Naive thymus-derived CD4-positive, alpha-beta T cell (primary cell): Measurements from ENCODE around the gene ARHGAP20. TPM values are rescaled to one million over a fixed set of nuclear protein-coding genes. Genes with fewer than 3 reads are reported as not detected.

Experiments used
- ATAC-seq: fragments of 150-1000 bp; cut with Tn5 transposase; 2 replicates; pipeline ENCODE4 v1.10.0; 2021; ENCODE audit warnings: mild to moderate bottlenecking, moderate library complexity
- CTCF ChIA-PET: fragments of 350-600 bp; sonication (Branson Sonifier 250); formaldehyde crosslinking; loops from one replicate; lab custom pipeline; 2021; ENCODE audit warnings: antibody characterized with exemption; lab: Charles Lee
- POLR2A ChIA-PET: fragments of 350-600 bp; sonication (Branson Sonifier 250); formaldehyde crosslinking; loops from one replicate; lab custom pipeline; 2021; ENCODE audit warnings: antibody characterized with exemption, inconsistent platforms; lab: Charles Lee
- DNase-seq, 9 donors: peaks; one replicate each; pipeline versions ENCODE4 v3.0.0 to v3.0.0-alpha.2; 2020 to 2022; ENCODE audit warnings: mixed read lengths in 1 of 9
- H3K27ac ChIP-seq: one replicate; pipeline ENCODE4 v1.7.0; 2013; ENCODE audit warnings: mild to moderate bottlenecking, low read depth, low read length, moderate library complexity
- H3K27me3 ChIP-seq, 2 donors: one replicate each; pipeline ENCODE4 v1.7.0; 2013; ENCODE audit warnings: low read length in 2 of 2, mild to moderate bottlenecking in 2 of 2, moderate library complexity in 2 of 2; ENCODE audit not compliant: control insufficient read depth in 2 of 2, insufficient read depth in 2 of 2
- H3K36me3 ChIP-seq, 3 experiments: 1 replicate in 2 of 3; 2 replicates in 1 of 3; pipeline ENCODE4 v1.7.0; 2013; ENCODE audit warnings: low read length in 3 of 3, mild to moderate bottlenecking in 3 of 3, moderate library complexity in 1 of 3; ENCODE audit not compliant: insufficient read depth in 3 of 3, control insufficient read depth in 2 of 3
- H3K4me1 ChIP-seq, 2 donors: one replicate each; pipeline ENCODE4 v1.7.0; 2013; ENCODE audit warnings: low read length in 2 of 2, mild to moderate bottlenecking in 2 of 2, moderate library complexity in 1 of 2; ENCODE audit not compliant: control insufficient read depth in 2 of 2, insufficient read depth in 2 of 2
- H3K4me3 ChIP-seq: 2 replicates; pipeline ENCODE4 v1.7.0; 2013; ENCODE audit warnings: mild to moderate bottlenecking, low read length
- H3K9me3 ChIP-seq, 3 experiments: 1 replicate in 2 of 3; 2 replicates in 1 of 3; pipeline ENCODE4 v1.7.0; 2013; ENCODE audit warnings: low read length in 3 of 3; ENCODE audit not compliant: control insufficient read depth in 2 of 3
- H3K27ac Mint-ChIP-seq, 9 donors: one replicate each; pipeline ENCODE4 v1.8.0; 2020 to 2022; ENCODE audit warnings: mixed read lengths in 9 of 9, mild to moderate bottlenecking in 8 of 9, moderate library complexity in 5 of 9, inconsistent platforms in 2 of 9
- H3K27me3 Mint-ChIP-seq, 5 donors: one replicate each; pipeline ENCODE4 v1.8.0; 2021 to 2022; ENCODE audit warnings: mixed read lengths in 5 of 5, mild to moderate bottlenecking in 1 of 5
- H3K36me3 Mint-ChIP-seq, 5 donors: one replicate each; pipeline ENCODE4 v1.8.0; 2020 to 2022; ENCODE audit warnings: mixed read lengths in 5 of 5, mild to moderate bottlenecking in 3 of 5, inconsistent platforms in 1 of 5
- H3K4me1 Mint-ChIP-seq, 7 donors: one replicate each; pipeline ENCODE4 v1.8.0; 2020 to 2022; ENCODE audit warnings: mixed read lengths in 7 of 7, mild to moderate bottlenecking in 3 of 7, inconsistent platforms in 1 of 7
- H3K4me3 Mint-ChIP-seq, 10 donors: one replicate each; pipeline ENCODE4 v1.8.0; 2020 to 2022; ENCODE audit warnings: mild to moderate bottlenecking in 10 of 10, mixed read lengths in 10 of 10, moderate library complexity in 6 of 10, inconsistent platforms in 2 of 10
- H3K9me3 Mint-ChIP-seq, 11 donors: one replicate each; pipeline ENCODE4 v1.8.0; 2020 to 2022; ENCODE audit warnings: mixed read lengths in 11 of 11, mild to moderate bottlenecking in 4 of 11, inconsistent platforms in 1 of 11, moderate library complexity in 1 of 11
- intact Hi-C, 2 donors: fragments of 100-400 bp; cut with micrococcal nuclease; formaldehyde crosslinking; loops; one replicate each; pipeline ENCODE4 v1.15.1; 2023
- polyA plus RNA-seq, 2 donors: library from polyadenylated mRNA; unstranded; fragments of 300-500 nt; fragmentation: Illumina TruSeq; gene quantifications; one replicate each; pipeline ENCODE4 v1.2.3, GENCODE V29; 2021
- total RNA-seq, 6 experiments: library from RNA in 5 of 6; stranded (reverse) in 5 of 6; gene quantifications; 1 replicate in 5 of 6; 2 replicates in 1 of 6; pipeline ENCODE4 v1.2.3 and lab custom pipeline; 2021 to 2026

ARHGAP20 gene
- total and polyA plus RNA-seq, 7 experiments from 2014 or later = 0.08 to 0.11 TPM; not detected in 5

GRCh38 chr11:110599207-110599606 is 113.0 kb downstream of the ARHGAP20 start:
- Mint-ChIP-seq H3K4me3 (no peak overlapping the region), H3K9me3 (peaks cover 0 to 6% (median 2%) of the 10 kb centered on the region in 11 donors), H3K27ac (no peak overlapping the region), H3K36me3 (no peaks in the 10 kb centered on the region), H3K27me3 (peaks cover 0 to 4% (median 0%) of the 10 kb centered on the region in 5 donors), H3K4me1 (no peaks in the 10 kb centered on the region)
- POLR2A ChIA-PET = no interaction called here
- Histone ChIP-seq H3K27me3 (no peaks in the 10 kb centered on the region), H3K27ac (no peak overlapping the region), H3K36me3 (no peaks in the 10 kb centered on the region), H3K4me3 (no peak overlapping the region), H3K9me3 (peaks cover 0 to 13% (median 0%) of the 10 kb centered on the region in 3 experiments), H3K4me1 (no peaks in the 10 kb centered on the region)
- ATAC-seq (no peak), DNase-seq (no peak)
- CTCF ChIA-PET = no interaction called here
- intact Hi-C loops = no loop called here

DNA sequence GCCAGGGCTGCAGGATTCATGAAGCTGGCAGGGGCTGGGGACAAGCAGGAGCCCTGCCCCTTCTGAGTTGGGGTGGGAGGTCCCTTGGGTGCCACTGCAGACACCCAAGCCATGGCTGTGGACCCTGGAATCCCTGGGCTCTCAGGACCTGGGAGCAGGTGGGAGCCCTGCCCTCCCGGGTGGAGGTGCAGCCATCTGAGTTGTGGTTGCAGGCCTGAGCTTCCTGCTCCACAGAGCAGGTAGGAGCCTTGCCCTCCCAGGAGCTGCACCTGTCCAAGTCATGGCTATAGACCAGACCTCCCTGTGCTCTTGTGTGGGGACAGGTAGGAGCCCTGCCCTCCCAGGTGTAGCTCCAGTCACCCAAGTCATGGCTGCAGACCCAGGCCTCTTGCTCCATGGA is 113.5 kb downstream of the ARHGAP20 start:
- Mint-ChIP-seq H3K4me1 (no peaks in the 10 kb centered on the region), H3K9me3 (peaks cover 0 to 6% (median 2%) of the 10 kb centered on the region in 11 donors), H3K36me3 (no peaks in the 10 kb centered on the region), H3K27me3 (peaks cover 0 to 4% (median 0%) of the 10 kb centered on the region in 5 donors), H3K4me3 (no peak overlapping the region), H3K27ac (no peak overlapping the region)
- H3K27ac ChIP-seq = no peak overlapping the region
- ChIA-PET CTCF (no interaction called here), POLR2A (no interaction called here)
- ATAC-seq = no peak
- DNase-seq = no peak
- peaks cover 0 to 13% (median 0%) of the 10 kb centered on the region in 3 experiments for H3K9me3 ChIP-seq
- H3K36me3 ChIP-seq = no peaks in the 10 kb centered on the region
- intact Hi-C loops = no loop called here
- H3K27me3 ChIP-seq = no peaks in the 10 kb centered on the region
- H3K4me3 ChIP-seq = no peak overlapping the region
- no peaks in the 10 kb centered on the region for H3K4me1 ChIP-seq

- H3K4me1 Mint-ChIP-seq = no peaks in the 10 kb centered on the region
- intact Hi-C loops = no loop called here
- no peaks in the 10 kb centered on the region for H3K36me3 Mint-ChIP-seq
- ChIA-PET POLR2A (no interaction called here), CTCF (no interaction called here)
- H3K27me3 Mint-ChIP-seq = peaks cover 0 to 16% (median 8%) of the 10 kb centered on the region in 5 donors
- H3K27ac ChIP-seq = no peak overlapping the region
- DNase-seq (no peak), ATAC-seq (no peak)
- no peaks in the 10 kb centered on the region for H3K9me3 Mint-ChIP-seq
- H3K4me3 Mint-ChIP-seq = no peak overlapping the region
- H3K9me3 ChIP-seq = no peaks in the 10 kb centered on the region
- H3K36me3 ChIP-seq = no peaks in the 10 kb centered on the region
- H3K27me3 ChIP-seq = no peaks in the 10 kb centered on the region
- H3K27ac Mint-ChIP-seq = no peak overlapping the region
- no peak overlapping the region for H3K4me3 ChIP-seq
- H3K4me1 ChIP-seq = no peaks in the 10 kb centered on the region
Observed at GRCh38 chr11:110587972-110588371, 124.3 kb downstream of the ARHGAP20 start.

GRCh38 chr11:110587129-110587528 is 125.1 kb downstream of the ARHGAP20 start:
- Mint-ChIP-seq H3K4me1 (no peaks in the 10 kb centered on the region), H3K9me3 (no peaks in the 10 kb centered on the region), H3K27ac (no peak overlapping the region), H3K4me3 (no peak overlapping the region), H3K27me3 (peaks cover 0 to 11% (median 5%) of the 10 kb centered on the region in 5 donors), H3K36me3 (no peaks in the 10 kb centered on the region)
- H3K36me3 ChIP-seq = no peaks in the 10 kb centered on the region
- H3K4me1 ChIP-seq = no peaks in the 10 kb centered on the region
- H3K9me3 ChIP-seq = no peaks in the 10 kb centered on the region
- ATAC-seq = no peak
- no peaks in the 10 kb centered on the region for H3K27me3 ChIP-seq
- ChIA-PET CTCF (no interaction called here), POLR2A (no interaction called here)
- no peak overlapping the region for H3K4me3 ChIP-seq
- H3K27ac ChIP-seq = no peak overlapping the region
- intact Hi-C loops = no loop called here
- no peak for DNase-seq

- Histone ChIP-seq H3K9me3 (no peaks in the 10 kb centered on the region), H3K36me3 (no peaks in the 10 kb centered on the region), H3K27ac (no peak overlapping the region), H3K27me3 (no peaks in the 10 kb centered on the region), H3K4me3 (no peak overlapping the region), H3K4me1 (no peaks in the 10 kb centered on the region)
- Mint-ChIP-seq H3K27me3 (peaks cover 0 to 16% (median 4%) of the 10 kb centered on the region in 5 donors), H3K27ac (no peak overlapping the region), H3K4me3 (no peak overlapping the region), H3K4me1 (no peaks in the 10 kb centered on the region), H3K36me3 (no peaks in the 10 kb centered on the region), H3K9me3 (no peaks in the 10 kb centered on the region)
- ChIA-PET POLR2A (no interaction called here), CTCF (no interaction called here)
- no peak for ATAC-seq
- no peak for DNase-seq
- intact Hi-C loops = no loop called here
Observed at GRCh38 chr11:110584150-110584549, 128.1 kb downstream of the ARHGAP20 start.

DNA sequence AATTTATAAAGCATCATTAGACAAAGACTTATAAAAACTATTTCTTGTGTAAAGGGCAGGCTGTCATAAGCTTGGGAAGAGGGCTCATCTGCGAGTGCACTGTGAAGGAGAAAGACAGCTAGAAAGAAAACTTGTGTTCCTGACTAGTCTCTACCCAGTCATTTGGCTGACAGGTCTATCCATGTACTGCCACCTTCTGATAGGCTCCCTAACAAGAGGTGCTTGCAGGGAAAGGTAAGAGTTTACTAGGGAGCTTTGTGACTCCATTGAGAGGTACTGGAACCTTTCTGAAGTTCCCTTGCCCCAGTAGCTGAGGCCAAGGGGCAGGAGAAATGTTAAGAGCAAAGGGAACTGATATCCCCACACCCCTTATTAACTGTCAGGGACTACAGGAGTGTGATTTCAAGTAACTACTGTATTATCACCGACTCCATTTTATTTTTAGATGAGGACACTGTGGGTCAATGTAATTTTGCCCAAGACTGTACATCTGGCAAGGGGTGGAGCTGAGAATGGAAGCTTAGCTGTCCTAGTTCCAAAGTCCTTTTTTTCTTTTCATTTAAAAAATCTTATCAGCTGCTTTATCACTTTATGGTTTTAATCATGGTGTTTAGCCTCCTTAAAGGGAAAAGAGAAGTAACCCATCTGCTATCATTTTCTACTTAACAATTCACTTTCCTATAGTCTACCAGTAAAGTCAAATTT is 129.4 kb downstream of the ARHGAP20 start:
- H3K36me3 Mint-ChIP-seq = no peaks in the 10 kb centered on the region
- H3K27me3 ChIP-seq = no peaks in the 10 kb centered on the region
- ATAC-seq (no peak), DNase-seq (no peak)
- no peak overlapping the region for H3K4me3 ChIP-seq
- ChIA-PET CTCF (no interaction called here), POLR2A (no interaction called here)
- H3K4me1 ChIP-seq = no peaks in the 10 kb centered on the region
- no peak overlapping the region for H3K4me3 Mint-ChIP-seq
- intact Hi-C loops = no loop called here
- H3K27me3 Mint-ChIP-seq = peaks cover 0 to 19% (median 2%) of the 10 kb centered on the region in 5 donors
- no peak overlapping the region for H3K27ac ChIP-seq
- no peaks in the 10 kb centered on the region for H3K9me3 ChIP-seq
- H3K4me1 Mint-ChIP-seq = no peaks in the 10 kb centered on the region
- no peaks in the 10 kb centered on the region for H3K9me3 Mint-ChIP-seq
- H3K36me3 ChIP-seq = no peaks in the 10 kb centered on the region
- H3K27ac Mint-ChIP-seq = no peak overlapping the region

DNA sequence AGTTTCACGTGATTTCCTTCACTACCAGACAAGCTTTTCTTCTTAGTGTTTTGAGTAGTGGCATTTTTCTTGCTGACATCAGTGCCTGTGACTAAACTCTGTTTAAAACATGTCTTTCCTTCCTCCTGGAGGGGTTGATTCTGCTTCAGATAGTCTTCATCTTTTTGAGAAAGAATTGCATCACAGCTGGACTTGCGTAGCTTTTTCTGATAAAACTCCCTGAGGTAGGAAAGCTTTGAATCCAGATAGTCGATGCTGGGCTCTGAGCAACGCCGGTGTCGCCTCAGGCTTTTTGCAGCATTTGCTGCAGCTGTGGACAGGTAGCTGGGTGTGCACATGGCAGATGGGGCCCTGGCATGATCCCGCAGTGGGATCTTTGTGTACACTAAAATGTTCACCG is 131.7 kb downstream of the ARHGAP20 start:
- no peaks in the 10 kb centered on the region for H3K36me3 ChIP-seq
- H3K27me3 ChIP-seq = no peaks in the 10 kb centered on the region
- Mint-ChIP-seq H3K4me3 (no peak overlapping the region), H3K4me1 (no peaks in the 10 kb centered on the region), H3K27me3 (peaks cover 0 to 15% (median 0%) of the 10 kb centered on the region in 5 donors), H3K9me3 (no peaks in the 10 kb centered on the region), H3K27ac (no peak overlapping the region), H3K36me3 (no peaks in the 10 kb centered on the region)
- no peak overlapping the region for H3K4me3 ChIP-seq
- CTCF ChIA-PET = no interaction called here
- no peaks in the 10 kb centered on the region for H3K9me3 ChIP-seq
- ATAC-seq = no peak
- no peaks in the 10 kb centered on the region for H3K4me1 ChIP-seq
- no peak overlapping the region for H3K27ac ChIP-seq
- DNase-seq = no peak
- POLR2A ChIA-PET = no interaction called here
- intact Hi-C loops = no loop called here
